Measurements from ENCODE around the gene POLR2M. TPM values are rescaled to one million over a fixed set of nuclear protein-coding genes. Genes with fewer than 3 reads are reported as not detected.
A peak's percentile ranks its signal among the peaks of the same experiment; 100 is the strongest.

Gene POLR2M
- polyA plus RNA-seq, 2 of the 4 experiments (the other 2 are of a cell fraction), result 67.9 to 107 TPM

DNA sequence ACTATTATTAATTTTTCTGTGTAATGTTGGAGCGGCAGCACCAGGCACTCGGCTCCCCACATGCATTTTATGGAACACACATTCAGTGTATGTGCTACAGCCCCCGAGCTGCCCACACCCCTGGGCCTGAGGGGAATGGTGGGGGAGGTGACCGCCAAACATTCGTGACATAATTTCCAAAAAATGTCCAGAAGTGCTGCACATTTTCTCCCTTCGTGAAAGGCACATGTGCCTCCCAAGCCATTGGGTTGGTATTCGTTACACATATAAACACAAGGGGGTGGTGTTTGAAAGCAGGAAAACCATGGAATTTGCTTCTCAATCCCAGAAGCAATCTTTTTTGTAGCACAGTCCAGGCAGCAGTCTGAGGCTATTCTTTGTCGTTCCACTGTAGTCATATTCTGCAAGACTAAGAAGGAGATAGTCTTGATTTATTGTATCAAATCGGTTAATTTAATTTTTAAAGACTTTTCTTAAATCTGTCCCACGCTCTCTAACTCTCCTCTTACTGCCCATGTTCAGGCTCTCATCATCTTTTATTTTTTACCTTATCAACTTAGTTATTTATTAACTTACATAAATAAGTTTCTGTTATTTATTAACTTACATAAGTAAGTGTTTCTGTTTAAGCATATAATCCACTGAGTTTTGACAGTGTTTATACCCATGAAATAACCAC lies 39.2 kb upstream of the POLR2M start:
- H3K4me2 ChIP-seq, result peak overlapping the region; percentile 58
- TF ChIP-seq, protein P1, sequence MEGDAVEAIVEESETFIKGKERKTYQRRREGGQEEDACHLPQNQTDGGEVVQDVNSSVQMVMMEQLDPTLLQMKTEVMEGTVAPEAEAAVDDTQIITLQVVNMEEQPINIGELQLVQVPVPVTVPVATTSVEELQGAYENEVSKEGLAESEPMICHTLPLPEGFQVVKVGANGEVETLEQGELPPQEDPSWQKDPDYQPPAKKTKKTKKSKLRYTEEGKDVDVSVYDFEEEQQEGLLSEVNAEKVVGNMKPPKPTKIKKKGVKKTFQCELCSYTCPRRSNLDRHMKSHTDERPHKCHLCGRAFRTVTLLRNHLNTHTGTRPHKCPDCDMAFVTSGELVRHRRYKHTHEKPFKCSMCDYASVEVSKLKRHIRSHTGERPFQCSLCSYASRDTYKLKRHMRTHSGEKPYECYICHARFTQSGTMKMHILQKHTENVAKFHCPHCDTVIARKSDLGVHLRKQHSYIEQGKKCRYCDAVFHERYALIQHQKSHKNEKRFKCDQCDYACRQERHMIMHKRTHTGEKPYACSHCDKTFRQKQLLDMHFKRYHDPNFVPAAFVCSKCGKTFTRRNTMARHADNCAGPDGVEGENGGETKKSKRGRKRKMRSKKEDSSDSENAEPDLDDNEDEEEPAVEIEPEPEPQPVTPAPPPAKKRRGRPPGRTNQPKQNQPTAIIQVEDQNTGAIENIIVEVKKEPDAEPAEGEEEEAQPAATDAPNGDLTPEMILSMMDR (IDR thresholded peaks at IDR 0.05), result peak; percentile 68
- TF ChIP-seq ZSCAN20 (CRISPR knock-in tag; IDR thresholded peaks at IDR 0.05) (no peak), MAX (IDR thresholded peaks at IDR 0.05) (peak; percentile 67), RAD21 (conservative IDR thresholded peaks at IDR 0.05 in 1 of 2, IDR thresholded peaks at IDR 0.05 in 1 of 2) (peak; percentile 78 to 80), SMC3 (IDR thresholded peaks at IDR 0.05) (peak; percentile 52)
- TF ChIP-seq, protein P2, sequence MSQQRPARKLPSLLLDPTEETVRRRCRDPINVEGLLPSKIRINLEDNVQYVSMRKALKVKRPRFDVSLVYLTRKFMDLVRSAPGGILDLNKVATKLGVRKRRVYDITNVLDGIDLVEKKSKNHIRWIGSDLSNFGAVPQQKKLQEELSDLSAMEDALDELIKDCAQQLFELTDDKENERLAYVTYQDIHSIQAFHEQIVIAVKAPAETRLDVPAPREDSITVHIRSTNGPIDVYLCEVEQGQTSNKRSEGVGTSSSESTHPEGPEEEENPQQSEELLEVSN (IDR thresholded peaks at IDR 0.05; ENCODE audit: borderline replicate concordance, low read depth), result peak; percentile 45; the same call in 1 of the 2 replicates
- ChIA-PET POLR2A (no interaction called here), CTCF (interaction anchor here (0.8 to 7.1 kb wide), 23 partner anchors 7 to 515 kb away, joined by 3 to 62 read pairs (median 5); partner anchors contain the start of gene POLR2M)
- no peaks in the 10 kb centered on the region for H3K9me3 ChIP-seq
- FAIRE-seq (peak; percentile 46), ATAC-seq (peak; percentile 82 to 92), DNase-seq (ENCODE audit: low read depth in 1 of 2, low spot score in 1 of 2) (peak; percentile 65 to 75)
- 22% methylated on average over 10 of the region's 10 CpGs for WGBS (ENCODE audit: missing lambda C conversion rate)
- H3K4me1 ChIP-seq, result peaks cover 18% of the 10 kb centered on the region
- no peak overlapping the region for H3K27ac ChIP-seq
- no peak overlapping the region for H3K4me3 ChIP-seq

DNA sequence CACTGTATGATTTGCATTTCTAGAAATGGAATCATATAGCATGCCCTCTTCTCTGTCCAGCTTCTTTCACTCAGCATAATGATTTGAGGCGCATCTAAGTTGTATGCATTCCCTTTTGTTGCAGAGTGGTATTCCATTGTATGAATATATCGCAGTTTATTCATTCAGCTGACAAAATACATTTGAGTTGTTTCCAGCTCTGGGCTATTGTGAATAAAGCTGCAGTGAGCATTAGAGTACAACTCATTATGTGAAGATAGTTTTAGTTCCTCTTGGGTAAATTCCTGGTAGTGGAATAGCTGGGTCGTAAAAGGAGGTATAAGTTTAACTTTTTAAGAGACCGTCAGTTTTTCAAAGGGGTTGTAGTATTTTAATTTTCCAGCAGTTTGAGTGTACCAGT lies 38.5 kb upstream of the POLR2M start:
- H3K4me2 ChIP-seq, result peak overlapping the region; percentile 58
- FAIRE-seq, result peak; percentile 68
- no peak overlapping the region for H3K4me3 ChIP-seq
- ChIA-PET POLR2A (no interaction called here), CTCF (interaction anchor here (0.8 to 7.1 kb wide), 15 partner anchors 8 to 515 kb away, joined by 3 to 62 read pairs (median 5); partner anchors contain the start of gene POLR2M)
- no peak for TF ChIP-seq RFX5 (IDR thresholded peaks at IDR 0.05)
- 62% methylated on average over 4 of the region's 4 CpGs for WGBS (ENCODE audit: missing lambda C conversion rate)
- peak in 1 of 2 experiments; percentile 14; a peak in 1 of 6 replicates for ATAC-seq
- peaks cover 20% of the 10 kb centered on the region for H3K4me1 ChIP-seq
- H3K27ac ChIP-seq, result no peak overlapping the region
- H3K9me3 ChIP-seq, result no peaks in the 10 kb centered on the region
- DNase-seq (ENCODE audit: low read depth in 1 of 2, low spot score in 1 of 2), result no peak

GRCh38 chr15:57671636-57672035 lies 34.9 kb upstream of the POLR2M start:
- FAIRE-seq (peak; percentile 77), ATAC-seq (no peak), DNase-seq (ENCODE audit: low read depth in 1 of 2, low spot score in 1 of 2) (no peak)
- ChIA-PET CTCF (interaction anchor here (0.9 to 2.4 kb wide), 7 partner anchors 11 to 395 kb away, joined by 3 to 10 read pairs (median 3); no protein-coding TSS in a partner anchor), POLR2A (no interaction called here)
- Histone ChIP-seq H3K4me3 (no peak overlapping the region), H3K9me3 (no peaks in the 10 kb centered on the region), H3K4me1 (peaks cover 20% of the 10 kb centered on the region), H3K4me2 (peak overlapping the region; percentile 52), H3K27ac (no peak overlapping the region)
- WGBS (ENCODE audit: missing lambda C conversion rate), result 0% methylated on average over 1 of the region's 1 CpG
- TF ChIP-seq, protein P3, sequence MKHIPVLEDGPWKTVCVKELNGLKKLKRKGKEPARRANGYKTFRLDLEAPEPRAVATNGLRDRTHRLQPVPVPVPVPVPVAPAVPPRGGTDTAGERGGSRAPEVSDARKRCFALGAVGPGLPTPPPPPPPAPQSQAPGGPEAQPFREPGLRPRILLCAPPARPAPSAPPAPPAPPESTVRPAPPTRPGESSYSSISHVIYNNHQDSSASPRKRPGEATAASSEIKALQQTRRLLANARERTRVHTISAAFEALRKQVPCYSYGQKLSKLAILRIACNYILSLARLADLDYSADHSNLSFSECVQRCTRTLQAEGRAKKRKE (CRISPR knock-in tag; IDR thresholded peaks at IDR 0.05; ENCODE audit: low read depth), result no peak
- TF ChIP-seq, protein P4, sequence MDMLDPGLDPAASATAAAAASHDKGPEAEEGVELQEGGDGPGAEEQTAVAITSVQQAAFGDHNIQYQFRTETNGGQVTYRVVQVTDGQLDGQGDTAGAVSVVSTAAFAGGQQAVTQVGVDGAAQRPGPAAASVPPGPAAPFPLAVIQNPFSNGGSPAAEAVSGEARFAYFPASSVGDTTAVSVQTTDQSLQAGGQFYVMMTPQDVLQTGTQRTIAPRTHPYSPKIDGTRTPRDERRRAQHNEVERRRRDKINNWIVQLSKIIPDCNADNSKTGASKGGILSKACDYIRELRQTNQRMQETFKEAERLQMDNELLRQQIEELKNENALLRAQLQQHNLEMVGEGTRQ (IDR thresholded peaks at IDR 0.05), result no peak
- TF ChIP-seq REST (IDR thresholded peaks at IDR 0.05) (no peak), RCOR1 (IDR thresholded peaks at IDR 0.05; ENCODE audit: low read depth, low read length) (no peak), HEYL (CRISPR knock-in tag; IDR thresholded peaks at IDR 0.05) (no peak), BHLHE40 (IDR thresholded peaks at IDR 0.05; ENCODE audit: low read depth, low read length) (no peak), JUNB (IDR thresholded peaks at IDR 0.05) (no peak), EP300 (IDR thresholded peaks at IDR 0.05) (no peak), TP53 (CRISPR knock-in tag; IDR thresholded peaks at IDR 0.05) (no peak), SREBF2 (IDR thresholded peaks at IDR 0.05) (no peak), CEBPB (IDR thresholded peaks at IDR 0.05) (no peak), POLR2AphosphoS2 (conservative IDR thresholded peaks at IDR 0.05; ENCODE audit: low read length) (no peak), TFCP2L1 (CRISPR knock-in tag; IDR thresholded peaks at IDR 0.05) (no peak), HOXA7 (CRISPR knock-in tag; IDR thresholded peaks at IDR 0.05) (no peak), RFX5 (IDR thresholded peaks at IDR 0.05) (no peak), RAD21 (conservative IDR thresholded peaks at IDR 0.05 in 1 of 2, IDR thresholded peaks at IDR 0.05 in 1 of 2) (no peak)
- TF ChIP-seq, protein P1 (IDR thresholded peaks at IDR 0.05), result no peak
